HEK293 (cell line): ENCODE results near the gene MRPL20.
"Not testable (repeated sequence)": the region's sequence is repeated elsewhere in the genome, so short reads cannot be mapped to it uniquely, and the experiment has no call there.

Experiments
- ATF2 ChIP-seq: fragments of 450-650 bp; formaldehyde crosslinking; IDR thresholded peaks from 2 replicates; pipeline ENCODE4 v1.5.1; 2016; ENCODE audit warnings: missing biosample characterization, missing genetic modification characterization, low read depth
- CTCF ChIP-seq: fragments of 450-650 bp; formaldehyde crosslinking; IDR thresholded peaks from 2 replicates; pipeline ENCODE4 v1.5.1; 2016; ENCODE audit warnings: missing biosample characterization, missing genetic modification characterization
- ZBTB17 ChIP-seq: fragments of 450-650 bp; formaldehyde crosslinking; IDR thresholded peaks from 2 replicates; pipeline ENCODE4 v1.5.1; 2016; ENCODE audit warnings: missing biosample characterization, missing genetic modification characterization
- ZNF132 ChIP-seq: fragments of 450-650 bp; formaldehyde crosslinking; IDR thresholded peaks from 2 replicates; pipeline ENCODE4 v1.5.1; 2017; ENCODE audit warnings: missing biosample characterization, missing genetic modification characterization, borderline replicate concordance
- ZNF148 ChIP-seq: fragments of 450-650 bp; formaldehyde crosslinking; IDR thresholded peaks from 2 replicates; pipeline ENCODE4 v1.5.0; 2017; ENCODE audit warnings: missing biosample characterization, missing genetic modification characterization, borderline replicate concordance
- ZNF513 ChIP-seq: fragments of 450-650 bp; IDR thresholded peaks from 2 replicates; pipeline ENCODE4 v1.5.1; 2018; ENCODE audit warnings: missing biosample characterization, missing genetic modification characterization
- ZNF549 ChIP-seq: fragments of 450-650 bp; IDR thresholded peaks from 2 replicates; pipeline ENCODE4 v1.5.1; 2018; ENCODE audit warnings: missing biosample characterization, missing genetic modification characterization, mild to moderate bottlenecking, inconsistent platforms, moderate library complexity

GRCh38 chr1:1446631-1447030, 39.5 kb upstream of the MRPL20 start:
- not testable (repeated sequence) for TF ChIP-seq ZNF132 (tag by site-specific recombination); CTCF; ZNF513 (tag by site-specific recombination); ATF2 (tag by site-specific recombination); ZNF148 (tag by site-specific recombination); ZNF549; ZBTB17
